Left colon (tissue), 2 donors: ENCODE results near the gene CNOT6L. TPM values are rescaled to one million over a fixed set of nuclear protein-coding genes. Genes with fewer than 3 reads are reported as not detected.
A peak's percentile ranks its signal among the peaks of the same experiment; 100 is the strongest.

Experiments
- ATAC-seq: fragments of 200-7000 bp; cut with Tn5 transposase; one replicate; pipeline ENCODE4 v1.9.1; 2020; ENCODE audit warnings: mild to moderate bottlenecking, moderate library complexity
- DNase-seq, 2 donors: peaks; one replicate each; pipeline ENCODE4 v3.0.0-alpha.2; 2020
- intact Hi-C, 2 donors: fragments of 100-400 bp; cut with DNase I in 1 of 2; cut with micrococcal nuclease in 1 of 2; formaldehyde crosslinking; loops; one replicate each; pipeline versions ENCODE4 v1.11.2 to v1.14.0; 2022; cut with DNase I, micrococcal nuclease
- total RNA-seq, 2 donors: library from RNA; stranded (reverse); fragmentation: NEBNext Ultra II Directional; extraction: Animal tissue kit (Norgen Biotek cat#: 25700); gene quantifications; one replicate each; pipeline ENCODE4 v1.2.1, GENCODE V29; 2021
- donor health status: DM: no; HTN: no; CAD: no.
- donor health status: DM: yes; HTN: yes; CAD: no.

CNOT6L gene
- total RNA-seq, 2 donors from 2014 or later: 40.2 to 49.8 TPM

GRCh38 chr4:77671051-77671450 is 148.1 kb downstream of the CNOT6L start:
- no peak for ATAC-seq
- intact Hi-C loops: no loop called here

DNA sequence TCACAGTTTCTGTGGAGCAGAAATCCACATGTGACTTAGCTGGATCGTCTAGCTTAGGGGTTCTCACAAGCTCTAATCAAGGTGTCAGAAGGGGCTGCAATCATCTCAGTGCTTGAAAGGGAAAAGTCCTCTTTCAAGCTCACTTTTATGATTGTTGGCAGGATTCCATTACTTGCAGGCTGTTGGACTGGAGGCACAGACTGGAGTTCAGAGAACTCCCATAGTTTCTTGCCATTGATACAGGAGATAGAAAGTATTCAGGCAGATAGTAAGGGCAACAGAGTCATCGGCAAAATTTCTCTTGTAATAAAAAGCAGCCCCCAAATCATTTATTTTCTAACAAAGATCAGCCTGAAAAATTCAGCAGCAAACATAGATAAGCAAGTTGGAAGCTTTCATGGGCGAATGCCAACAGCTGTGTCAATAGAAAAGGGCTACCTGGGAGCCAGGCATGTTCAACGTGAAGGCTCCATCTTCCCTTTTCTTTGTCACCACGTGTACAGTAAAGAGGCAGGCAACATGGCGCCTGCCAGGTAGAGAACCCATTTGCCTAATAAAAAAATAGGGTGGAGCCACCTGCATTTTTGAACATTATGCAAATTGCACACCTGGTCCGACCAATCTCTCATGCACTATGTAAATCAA is 149.1 kb downstream of the CNOT6L start:
- peak; percentile 34 to 36 for DNase-seq
- peak; percentile 93 for ATAC-seq
- intact Hi-C loops: no loop called here

More at GRCh38 chr4:77671051-77671450, 148.1 kb downstream of the CNOT6L start:
- no peak for DNase-seq

GRCh38 chr4:77665381-77666069 is 153.6 kb downstream of the CNOT6L start:
- DNase-seq: no peak
- ATAC-seq: no peak
- intact Hi-C loops: no loop called here

Other genes with a start within 250 kb of the CNOT6L start
- under 1 TPM; 0.24 to 0.42 TPM for gene CXCL13, start 213.5 kb downstream of the CNOT6L start, total RNA-seq
- gene MRPL1, start 43.5 kb upstream of the CNOT6L start, total RNA-seq: 10 to 100 TPM; 25.7 to 33.7 TPM
- gene FRAS1, start 238.0 kb upstream of the CNOT6L start, total RNA-seq: 1 to 10 TPM; 1.3 to 1.8 TPM